Mucosa of descending colon (tissue), 3 donors: ENCODE data around the gene SPRYD3. TPM values are rescaled to one million over a fixed set of nuclear protein-coding genes. Genes with fewer than 3 reads are reported as not detected.
"Not testable (repeated sequence)": the region's sequence is repeated elsewhere in the genome, so short reads cannot be mapped to it uniquely, and the experiment has no call there.

Source experiments
- ATAC-seq: fragments of 200-7000 bp; cut with Tn5 transposase; one replicate; pipeline ENCODE4 v1.9.1; 2020; ENCODE audit warnings: mild to moderate bottlenecking, moderate library complexity
- DNase-seq, 3 donors: peaks; one replicate each; pipeline ENCODE4 v3.0.0-alpha.2; 2020
- H3K36me3 ChIP-seq: fragments of 200-600 bp; one replicate; pipeline ENCODE4 v1.8.0; 2021; ENCODE audit warnings: low read depth, mild to moderate bottlenecking
- H3K4me1 ChIP-seq: fragments of 200-600 bp; one replicate; pipeline ENCODE4 v1.8.0; 2021; ENCODE audit warnings: low read depth, mild to moderate bottlenecking
- H3K4me3 ChIP-seq: fragments of 200-600 bp; one replicate; pipeline ENCODE4 v1.8.0; 2021; ENCODE audit warnings: mild to moderate bottlenecking
- H3K9me3 ChIP-seq: fragments of 200-600 bp; one replicate; pipeline ENCODE4 v1.8.0; 2021; ENCODE audit warnings: mild to moderate bottlenecking
- intact Hi-C, 2 donors: fragments of 100-400 bp; cut with DNase I in 1 of 2; cut with micrococcal nuclease in 1 of 2; formaldehyde crosslinking; loops; one replicate each; pipeline versions ENCODE4 v1.11.0 to v1.11.1; 2022; cut with DNase I, micrococcal nuclease
- total RNA-seq, 3 donors: library from RNA; stranded (reverse); fragmentation: NEBNext Ultra II Directional in 2 of 3; extraction: Animal tissue kit (Norgen Biotek cat#: 25700) in 2 of 3; gene quantifications; one replicate each; pipeline versions ENCODE4 v1.2.1 to v1.2.4, GENCODE V29; 2021 to 2023
- TF ChIP-seq, protein P1 (sequence below): fragments of 200-600 bp; IDR thresholded peaks from one replicate; pipeline ENCODE4 v1.8.0; 2022; ENCODE audit warnings: antibody characterized with exemption, mild to moderate bottlenecking
- donor health status: DM: no; HTN: no; CAD: no; lungs with moderate emphysema.
- donor health status: DM: no; HTN: no; CAD: no.
- donor health status: DM: no; HTN: yes; CAD: no.

The SPRYD3 gene
- total RNA-seq, 3 donors from 2014 or later, result 27.3 to 51.0 (median 32.5) TPM

GRCh38 chr12:53039851-53040250, 39.3 kb downstream of the SPRYD3 start:
- ATAC-seq, result no peak
- no peak overlapping the region for H3K4me3 ChIP-seq
- intact Hi-C loops, result no loop called here
- TF ChIP-seq, protein P1, sequence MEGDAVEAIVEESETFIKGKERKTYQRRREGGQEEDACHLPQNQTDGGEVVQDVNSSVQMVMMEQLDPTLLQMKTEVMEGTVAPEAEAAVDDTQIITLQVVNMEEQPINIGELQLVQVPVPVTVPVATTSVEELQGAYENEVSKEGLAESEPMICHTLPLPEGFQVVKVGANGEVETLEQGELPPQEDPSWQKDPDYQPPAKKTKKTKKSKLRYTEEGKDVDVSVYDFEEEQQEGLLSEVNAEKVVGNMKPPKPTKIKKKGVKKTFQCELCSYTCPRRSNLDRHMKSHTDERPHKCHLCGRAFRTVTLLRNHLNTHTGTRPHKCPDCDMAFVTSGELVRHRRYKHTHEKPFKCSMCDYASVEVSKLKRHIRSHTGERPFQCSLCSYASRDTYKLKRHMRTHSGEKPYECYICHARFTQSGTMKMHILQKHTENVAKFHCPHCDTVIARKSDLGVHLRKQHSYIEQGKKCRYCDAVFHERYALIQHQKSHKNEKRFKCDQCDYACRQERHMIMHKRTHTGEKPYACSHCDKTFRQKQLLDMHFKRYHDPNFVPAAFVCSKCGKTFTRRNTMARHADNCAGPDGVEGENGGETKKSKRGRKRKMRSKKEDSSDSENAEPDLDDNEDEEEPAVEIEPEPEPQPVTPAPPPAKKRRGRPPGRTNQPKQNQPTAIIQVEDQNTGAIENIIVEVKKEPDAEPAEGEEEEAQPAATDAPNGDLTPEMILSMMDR, result no peak
- H3K36me3 ChIP-seq, result peaks cover 17% of the 10 kb centered on the region
- peaks cover 12% of the 10 kb centered on the region for H3K4me1 ChIP-seq
- no peak for DNase-seq
- H3K9me3 ChIP-seq, result no peaks in the 10 kb centered on the region

DNA sequence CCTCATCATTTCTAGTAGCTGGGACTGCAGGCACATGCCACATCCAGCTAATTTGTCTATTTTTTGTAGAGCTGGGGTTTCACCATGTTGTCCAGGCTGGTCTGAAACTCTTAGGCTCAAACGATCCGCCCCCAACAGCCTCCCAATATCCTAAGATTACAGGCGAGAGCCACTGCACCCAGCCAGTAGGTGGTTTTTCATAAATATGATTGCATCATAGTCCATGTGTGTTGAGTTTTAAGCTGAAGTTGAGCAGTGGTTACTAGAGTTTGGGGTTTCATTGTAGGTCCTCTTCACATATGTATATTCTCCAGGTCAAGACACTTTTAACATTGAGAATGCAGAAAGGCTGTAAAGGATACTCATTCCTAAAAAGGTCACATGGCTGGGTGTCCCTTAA, 42.4 kb downstream of the SPRYD3 start:
- no peak overlapping the region for H3K4me3 ChIP-seq
- TF ChIP-seq, protein P1, result no peak
- no peaks in the 10 kb centered on the region for H3K9me3 ChIP-seq
- intact Hi-C loops, result no loop called here
- peaks cover 8% of the 10 kb centered on the region for H3K4me1 ChIP-seq
- DNase-seq, result no peak
- peaks cover 17% of the 10 kb centered on the region for H3K36me3 ChIP-seq
- no peak for ATAC-seq

DNA sequence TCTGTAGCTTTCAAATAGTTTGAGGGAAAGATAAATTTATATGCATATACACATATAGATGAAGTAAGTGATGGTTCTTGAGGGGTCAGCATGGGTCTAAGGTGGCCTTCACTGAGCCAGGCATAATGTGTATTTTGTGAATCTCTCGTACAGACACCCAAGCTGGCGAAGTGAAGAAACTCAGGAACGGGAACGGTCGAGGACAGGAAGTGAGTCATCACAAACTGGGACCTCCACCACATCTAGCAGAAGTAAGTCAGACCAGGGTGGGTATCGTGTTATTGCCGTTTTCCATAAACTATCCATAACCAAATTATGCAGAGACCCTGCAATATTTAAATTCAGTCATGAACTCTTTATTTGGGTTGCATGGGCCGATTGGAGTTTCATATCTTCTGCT, 44.7 kb downstream of the SPRYD3 start:
- ATAC-seq, result no peak
- peaks cover 22% of the 10 kb centered on the region for H3K36me3 ChIP-seq
- TF ChIP-seq, protein P1, result no peak
- no peak for DNase-seq
- intact Hi-C loops, result no loop called here
- H3K4me1 ChIP-seq, result peaks cover 8% of the 10 kb centered on the region
- no peak overlapping the region for H3K4me3 ChIP-seq
- H3K9me3 ChIP-seq, result no peaks in the 10 kb centered on the region

DNA sequence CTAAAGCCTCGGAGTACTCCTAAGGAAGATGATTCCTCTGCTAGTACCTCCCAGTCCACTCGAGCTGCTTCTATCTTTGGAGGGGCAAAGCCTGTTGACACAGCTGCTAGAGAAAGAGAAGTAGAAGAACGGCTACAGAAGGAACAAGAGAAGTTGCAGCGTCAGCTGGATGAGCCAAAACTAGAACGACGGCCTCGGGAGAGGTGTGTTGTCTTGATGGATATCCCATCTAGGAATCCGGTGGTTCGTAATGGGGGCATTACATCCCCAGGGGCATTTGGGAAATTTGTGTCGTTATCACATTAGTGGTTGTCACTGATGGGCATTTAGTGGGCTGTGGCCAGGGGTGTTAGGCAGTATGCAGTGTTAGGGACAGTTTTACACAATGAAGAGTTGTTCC, 45.4 kb downstream of the SPRYD3 start:
- DNase-seq, H3K9me3 ChIP-seq, ATAC-seq, H3K4me3 ChIP-seq, intact Hi-C loops, H3K4me1 ChIP-seq: not testable (repeated sequence)
- H3K36me3 ChIP-seq, result peaks cover 22% of the 10 kb centered on the region

- no peak for DNase-seq
- Histone ChIP-seq H3K4me1 (no peaks in the 10 kb centered on the region), H3K4me3 (no peak overlapping the region), H3K36me3 (peaks cover 10% of the 10 kb centered on the region), H3K9me3 (no peaks in the 10 kb centered on the region)
- TF ChIP-seq, protein P1, result no peak
- ATAC-seq, result peak; percentile 83
- intact Hi-C loops, result no loop called here
Observed at GRCh38 chr12:53031616-53032015, 47.6 kb downstream of the SPRYD3 start.

DNA sequence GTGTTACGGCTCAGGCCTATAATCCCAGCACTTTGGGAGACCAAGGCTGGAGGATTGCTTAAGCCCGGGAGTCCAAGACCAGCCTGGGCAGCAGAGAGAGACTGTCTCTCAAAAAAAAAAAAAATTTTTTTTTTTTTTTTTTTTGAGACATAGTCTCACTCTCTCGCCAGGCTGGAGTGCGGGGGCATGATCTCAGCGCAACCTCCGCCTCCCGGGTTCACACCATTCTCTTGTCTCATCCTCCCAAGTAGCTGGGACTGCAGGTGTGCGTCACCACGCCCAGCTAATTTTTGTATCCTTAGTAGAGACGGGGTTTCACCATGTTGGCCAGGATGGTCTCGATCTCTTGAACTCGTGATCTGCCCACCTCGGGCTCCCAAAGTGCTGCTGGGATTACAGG, 52.2 kb downstream of the SPRYD3 start:
- ATAC-seq, intact Hi-C loops, H3K4me1 ChIP-seq, H3K4me3 ChIP-seq, DNase-seq, H3K9me3 ChIP-seq: not testable (repeated sequence)
- H3K36me3 ChIP-seq, result peaks cover 23% of the 10 kb centered on the region

- DNase-seq, result no peak
- intact Hi-C loops, result no loop called here
- H3K4me1 ChIP-seq, result no peaks in the 10 kb centered on the region
- H3K36me3 ChIP-seq, result peaks cover 20% of the 10 kb centered on the region
- ATAC-seq, result no peak
- no peaks in the 10 kb centered on the region for H3K9me3 ChIP-seq
- H3K4me3 ChIP-seq, result no peak overlapping the region
- TF ChIP-seq, protein P1, result no peak
Observed at GRCh38 chr12:53025250-53025649, 53.9 kb downstream of the SPRYD3 start.
